GM12874 (cell line): ENCODE measurements around the gene PDXP.

Experiments
- CTCF ChIP-seq: IDR thresholded peaks from 2 replicates; pipeline ENCODE4 v1.5.1; 2011; ENCODE audit warnings: low read depth, mild to moderate bottlenecking, control low read depth, low read length, moderate library complexity; ENCODE audit not compliant: insufficient read depth

PDXP gene

DNA sequence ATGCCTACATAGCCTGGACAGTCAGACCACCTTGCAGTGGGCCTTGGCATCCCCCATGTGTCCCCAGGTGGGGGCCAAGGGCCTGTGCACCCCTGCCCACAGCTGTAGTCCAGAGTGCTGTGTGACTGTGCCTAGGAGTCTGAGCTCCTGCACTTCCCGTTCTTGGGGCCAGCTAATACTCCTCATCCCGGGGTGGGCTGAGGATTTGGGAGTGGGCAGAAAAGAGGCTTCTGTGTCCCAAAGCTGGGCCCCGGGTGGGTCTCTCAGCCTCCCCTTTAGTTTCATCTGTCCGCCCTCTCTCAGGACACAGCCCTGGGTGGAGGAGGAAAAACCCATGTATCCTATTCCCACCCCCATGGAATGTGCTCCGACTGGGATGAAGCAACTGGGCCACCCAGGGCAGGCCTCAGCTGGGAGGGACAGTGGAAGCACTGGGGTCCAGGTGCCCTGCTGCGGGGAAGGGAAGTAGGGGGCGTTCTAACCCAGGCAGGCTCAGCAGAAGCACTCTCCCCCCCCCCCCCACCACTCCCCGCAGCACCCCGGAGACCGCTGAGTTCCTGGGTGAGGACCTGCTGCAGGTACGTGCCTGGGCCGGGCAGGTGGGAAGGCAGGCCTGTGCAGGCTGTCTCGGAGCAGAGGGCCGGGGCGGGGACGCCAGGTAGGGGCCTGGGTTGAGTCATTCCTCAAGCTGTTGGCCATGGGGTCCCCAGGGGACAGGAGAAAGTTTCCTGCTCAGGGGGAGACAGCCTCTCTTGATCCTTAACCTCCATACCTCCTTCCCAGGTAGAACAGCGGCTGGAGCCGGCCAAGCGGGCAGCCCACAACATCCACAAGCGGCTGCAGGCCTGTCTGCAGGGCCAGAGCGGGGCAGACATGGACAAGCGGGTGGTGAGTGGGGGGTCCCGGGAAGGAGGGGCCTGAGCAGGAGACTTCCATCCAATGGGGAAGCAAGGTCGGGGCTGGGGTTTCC lies 17.6 kb upstream of the PDXP start:
- no peak for TF ChIP-seq CTCF

GRCh38 chr22:37641561-37641949 lies 17.0 kb upstream of the PDXP start:
- TF ChIP-seq CTCF, result no peak

GRCh38 chr22:37643225-37643847 lies 15.2 kb upstream of the PDXP start:
- peak; percentile 90 for TF ChIP-seq CTCF

DNA sequence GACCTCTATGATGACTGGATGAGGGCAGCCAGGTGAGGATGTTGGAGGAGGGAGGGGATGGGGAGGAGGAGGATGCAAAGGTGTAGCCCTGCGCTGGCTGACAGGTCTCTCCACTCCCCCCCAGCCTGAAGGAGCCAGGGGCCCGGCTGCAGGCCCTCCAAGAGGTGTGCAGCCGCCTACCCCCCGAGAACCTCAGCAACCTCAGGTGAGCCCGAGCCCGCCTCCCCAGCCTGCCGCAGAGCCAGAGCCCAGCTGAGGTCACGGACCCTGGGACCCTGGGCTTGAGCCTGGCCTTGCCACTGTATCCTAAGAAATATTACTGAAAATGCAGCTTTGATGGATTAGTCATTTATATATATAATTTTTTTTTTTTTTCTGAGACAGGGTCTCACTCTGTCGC lies 11.2 kb upstream of the PDXP start:
- TF ChIP-seq CTCF, result no peak

- no peak for TF ChIP-seq CTCF
These were observed 10.6 kb upstream of the PDXP start for GRCh38 chr22:37647928-37648327.

GRCh38 chr22:37650463-37651136 lies 7.9 kb upstream of the PDXP start:
- TF ChIP-seq CTCF, result no peak
